Middle frontal gyrus (tissue), 1 donor: ENCODE measurements around the gene MRPS18C.
"Not testable (repeated sequence)": the region's sequence is repeated elsewhere in the genome, so short reads cannot be mapped to it uniquely, and the experiment has no call there.

Experiments used
- DNase-seq: peaks from one replicate; pipeline ENCODE4 v3.0.0-alpha.2; 2015; ENCODE audit warnings: low spot score; ENCODE audit errors: extremely low spot score

Gene MRPS18C

GRCh38 chr4:83496085-83496917 is 40.4 kb downstream of the MRPS18C start:
- DNase-seq = not testable (repeated sequence)

GRCh38 chr4:83498187-83498586 is 42.3 kb downstream of the MRPS18C start:
- DNase-seq = no peak

GRCh38 chr4:83501671-83502070 is 45.8 kb downstream of the MRPS18C start:
- DNase-seq = not testable (repeated sequence)

GRCh38 chr4:83503974-83504373 is 48.1 kb downstream of the MRPS18C start:
- DNase-seq = no peak

GRCh38 chr4:83504503-83504902 is 48.6 kb downstream of the MRPS18C start:
- no peak for DNase-seq

GRCh38 chr4:83504996-83505395 is 49.1 kb downstream of the MRPS18C start:
- DNase-seq = no peak

GRCh38 chr4:83509156-83509585 is 53.3 kb downstream of the MRPS18C start:
- DNase-seq = not testable (repeated sequence)

GRCh38 chr4:83510442-83510841 is 54.6 kb downstream of the MRPS18C start:
- DNase-seq = no peak
